NCI-H345 treated with DMSO at 0.1 percent for 48 hours (cell line): ENCODE results near the gene RAB22A.

ENCODE experiments used
- DNase-seq: peaks from one replicate; lab custom pipeline; 2025; ENCODE audit not compliant: unreplicated experiment; lab: John Stamatoyannopoulos, UW

The RAB22A gene, protein sequence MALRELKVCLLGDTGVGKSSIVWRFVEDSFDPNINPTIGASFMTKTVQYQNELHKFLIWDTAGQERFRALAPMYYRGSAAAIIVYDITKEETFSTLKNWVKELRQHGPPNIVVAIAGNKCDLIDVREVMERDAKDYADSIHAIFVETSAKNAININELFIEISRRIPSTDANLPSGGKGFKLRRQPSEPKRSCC

DNA sequence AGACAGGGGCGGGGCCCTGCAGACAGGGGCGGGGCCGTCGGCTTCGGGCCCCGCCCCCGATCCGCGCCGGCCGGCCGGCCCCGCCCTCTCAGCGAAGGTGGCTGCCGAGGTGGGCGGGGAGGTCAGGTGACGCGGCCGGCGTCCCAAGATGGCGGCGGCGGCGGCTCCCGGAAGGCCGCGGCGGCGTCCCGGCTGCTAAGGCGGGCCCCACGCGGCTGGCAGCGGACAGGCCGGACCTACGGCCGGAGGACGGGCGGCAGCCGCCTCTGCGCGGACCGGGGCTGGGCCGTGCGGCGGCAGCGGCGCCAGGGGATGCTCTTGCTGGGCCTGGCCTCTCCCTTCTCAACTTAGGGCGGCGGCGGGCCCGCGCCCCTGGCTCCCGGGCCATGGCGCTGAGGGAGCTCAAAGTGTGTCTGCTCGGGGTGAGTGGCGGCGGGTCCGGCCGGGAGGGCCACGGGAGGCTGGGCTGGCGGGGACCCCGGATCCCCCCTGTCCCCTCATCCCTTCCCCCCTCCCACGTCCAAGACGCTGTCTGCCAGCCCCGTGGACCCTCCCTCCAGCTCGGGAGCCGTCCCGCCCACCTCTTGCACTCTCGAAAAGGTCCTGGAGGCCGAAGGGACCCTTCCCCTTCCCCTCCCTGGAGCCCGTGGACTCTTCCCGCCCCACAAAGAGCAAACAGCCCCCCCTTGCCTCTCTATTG, at the start of gene RAB22A:
RAB22A (plus strand) TSS at position 125 of the 700 bp plus-strand sequence; CDS start at position 387, 262 bp downstream.
- DNase-seq, result peak; percentile 70

DNA sequence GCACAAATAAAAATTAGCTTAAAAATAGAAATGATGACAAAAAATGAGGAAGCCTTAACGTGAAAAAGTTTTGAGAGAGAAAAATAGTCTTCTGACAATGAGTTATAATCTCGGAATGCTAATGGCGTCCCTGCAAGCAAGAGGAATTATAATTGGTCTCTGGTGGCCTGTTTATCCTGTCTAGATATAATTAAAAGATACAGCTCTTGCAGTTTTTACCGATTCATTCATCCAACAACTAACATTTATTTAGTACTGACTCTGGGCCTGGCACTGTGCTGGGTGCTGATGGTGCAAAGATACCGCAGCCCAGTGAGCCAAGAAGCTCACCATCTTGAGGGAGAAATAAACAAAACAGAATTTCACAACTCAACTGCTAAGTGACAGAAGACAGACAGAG, 49.5 kb upstream of the RAB22A start:
- DNase-seq, result no peak

GRCh38 chr20:58261660-58262059, 47.9 kb upstream of the RAB22A start:
- DNase-seq, result no peak

GRCh38 chr20:58264271-58264670, 45.2 kb upstream of the RAB22A start:
- no peak for DNase-seq

DNA sequence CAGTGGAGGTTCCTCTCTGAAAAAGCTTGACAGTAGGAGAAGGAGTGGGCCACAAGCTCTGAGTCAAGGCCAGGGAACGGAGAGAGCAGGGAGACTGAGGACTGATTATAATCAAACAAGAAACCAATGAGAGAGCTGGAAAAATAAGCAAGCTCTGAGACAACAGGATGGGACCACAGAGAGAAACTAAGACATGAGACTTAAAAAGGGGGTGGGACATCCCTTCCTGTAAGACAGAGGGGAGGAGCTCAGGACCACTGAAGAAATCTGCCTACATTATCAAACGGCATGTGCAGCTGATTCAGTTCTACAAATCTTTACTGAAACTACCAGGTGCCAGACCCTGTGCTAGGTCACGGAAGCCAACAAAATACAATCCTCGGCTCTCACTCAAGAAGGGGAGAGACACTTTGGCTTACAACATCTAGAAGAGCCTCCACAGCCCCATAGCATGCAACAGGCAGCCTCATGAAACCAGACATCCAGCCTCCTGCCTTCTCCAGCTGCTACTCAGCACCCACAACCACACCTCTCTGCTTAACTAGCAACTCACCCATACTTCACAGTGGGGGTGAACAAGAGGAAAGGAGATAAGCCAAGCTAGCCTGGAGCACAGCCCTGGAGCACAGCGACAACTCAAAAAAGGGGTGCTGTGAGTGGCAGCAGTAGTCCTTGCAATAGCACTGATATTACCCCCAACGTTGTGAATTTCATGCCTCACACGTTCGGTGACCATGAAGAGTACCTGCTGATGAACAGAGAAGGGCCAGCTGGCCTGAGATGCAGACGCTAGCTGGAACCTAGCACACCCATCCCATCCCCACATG, 41.9 kb upstream of the RAB22A start:
- DNase-seq, result no peak

DNA sequence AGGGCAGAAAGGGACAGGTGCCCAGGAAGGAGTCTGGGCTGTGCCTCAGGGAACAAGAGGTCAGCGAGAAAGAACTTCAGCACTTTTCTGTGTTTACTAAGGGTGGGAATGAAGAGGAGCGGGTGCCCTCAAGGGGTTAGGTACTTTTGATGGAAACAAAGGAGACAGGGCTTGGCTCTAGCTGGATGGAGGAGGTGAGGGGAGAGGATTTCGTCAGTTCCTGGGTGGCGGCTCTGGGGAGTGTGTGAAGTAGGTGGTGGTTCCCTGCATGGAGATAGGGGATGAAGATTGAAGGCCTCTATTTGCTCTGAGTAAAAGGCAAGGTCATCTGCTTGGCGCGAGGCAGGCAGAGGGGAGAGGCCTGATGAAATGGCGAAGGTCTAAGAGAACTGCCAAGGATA, 41.1 kb upstream of the RAB22A start:
- no peak for DNase-seq

DNA sequence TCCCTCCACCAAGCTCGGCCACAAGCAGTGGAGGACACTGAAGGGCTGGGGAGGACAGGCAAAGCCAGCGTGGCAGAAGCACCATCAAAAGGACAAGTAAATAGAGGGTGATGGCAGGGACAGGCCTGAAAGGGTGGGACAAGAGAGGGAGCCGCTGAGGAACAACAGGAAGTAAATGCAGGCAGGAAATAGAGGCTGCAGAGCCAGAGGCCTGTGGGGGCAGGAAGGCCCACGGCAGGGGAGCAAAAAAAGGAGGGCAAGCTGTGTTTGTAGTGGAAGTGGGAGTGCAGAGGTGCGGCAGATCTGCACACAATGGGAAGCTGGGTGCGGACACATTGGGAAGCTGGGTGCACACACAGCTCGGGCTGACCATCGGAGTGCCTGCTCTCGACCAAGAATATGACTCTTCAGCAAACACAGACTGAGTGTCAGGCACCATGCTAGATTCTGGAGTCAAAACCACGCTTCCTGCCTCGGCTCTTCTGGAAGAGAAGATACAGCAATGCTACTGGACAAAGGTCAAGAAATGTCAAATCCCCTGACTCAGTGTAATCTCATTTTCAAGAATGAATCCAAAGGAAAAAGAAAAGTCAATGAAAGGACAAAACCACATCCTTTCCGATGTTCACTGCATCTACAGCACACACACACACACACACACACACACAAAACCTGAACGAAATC, 40.4 kb upstream of the RAB22A start:
- DNase-seq, result no peak

- no peak for DNase-seq
Observed at GRCh38 chr20:58271606-58272351, 37.7 kb upstream of the RAB22A start.

- no peak for DNase-seq
Observed at GRCh38 chr20:58274384-58274783, 35.1 kb upstream of the RAB22A start.

DNA sequence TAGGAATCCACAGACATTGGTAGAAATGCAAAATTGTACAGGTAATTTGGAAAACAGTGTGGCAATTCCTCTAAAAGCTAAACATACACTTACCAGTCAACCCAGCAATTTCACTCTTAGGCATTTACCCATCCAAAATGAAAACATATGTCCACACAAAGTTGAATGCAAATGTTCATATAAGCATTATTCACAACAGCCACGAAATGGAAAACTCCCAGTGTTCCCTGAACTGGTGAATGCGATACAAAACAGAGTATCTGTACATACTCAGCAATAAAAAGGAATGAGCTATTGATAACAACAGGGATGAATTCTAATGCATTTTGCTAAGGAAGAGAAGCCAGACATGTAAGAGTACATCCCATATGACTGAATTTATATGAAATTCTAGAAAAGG, 32.4 kb upstream of the RAB22A start:
- no peak for DNase-seq

GRCh38 chr20:58277578-58278472, 31.7 kb upstream of the RAB22A start:
- DNase-seq, result no peak

GRCh38 chr20:58286729-58287128, 22.8 kb upstream of the RAB22A start:
- DNase-seq, result no peak

GRCh38 chr20:58287638-58288037, 21.9 kb upstream of the RAB22A start:
- no peak for DNase-seq

GRCh38 chr20:58289143-58289542, 20.4 kb upstream of the RAB22A start:
- DNase-seq, result no peak

DNA sequence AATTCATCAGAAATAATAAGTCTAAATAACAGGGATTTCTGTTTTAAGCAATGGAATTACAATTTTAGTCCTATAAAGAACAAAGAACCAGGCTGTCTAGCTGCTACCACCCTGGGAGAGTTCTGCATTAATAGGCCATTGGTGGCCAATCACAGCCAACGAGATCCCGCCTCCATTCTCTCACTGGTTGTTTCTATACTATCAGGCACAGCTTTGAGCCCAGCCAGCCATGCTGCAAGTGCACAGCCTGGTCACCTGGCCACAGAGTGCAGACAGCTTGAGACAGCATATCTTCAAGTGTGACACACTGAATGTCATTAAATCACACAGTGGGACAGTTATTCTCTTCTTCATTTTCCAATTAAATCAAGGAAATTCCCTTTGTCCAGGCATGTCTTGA, 16.1 kb upstream of the RAB22A start:
- no peak for DNase-seq

GRCh38 chr20:58294497-58295455, 14.7 kb upstream of the RAB22A start:
- no peak for DNase-seq

GRCh38 chr20:58296051-58296837, 13.3 kb upstream of the RAB22A start:
- DNase-seq, result no peak

DNA sequence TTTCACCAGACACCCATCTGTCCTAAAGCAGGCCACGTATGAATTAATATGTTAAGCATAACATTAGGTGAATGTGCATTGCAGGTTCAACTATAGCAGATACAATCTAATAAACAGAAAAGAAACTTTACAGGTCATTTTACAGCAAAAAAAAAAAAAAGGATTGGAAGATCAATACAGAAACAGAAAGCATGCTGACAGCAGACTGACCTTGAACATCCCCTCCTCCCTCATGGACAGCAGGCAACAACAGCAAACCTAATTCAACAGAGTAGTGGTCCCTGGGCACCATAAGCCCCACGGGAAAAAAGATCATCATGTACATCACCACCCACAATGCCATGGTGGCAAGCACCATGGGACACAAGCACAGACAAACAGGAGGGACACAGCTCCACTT, 12.1 kb upstream of the RAB22A start:
- DNase-seq, result no peak
